ENCODE results near the gene CNOT9. TPM values are rescaled to one million over a fixed set of nuclear protein-coding genes. Genes with fewer than 3 reads are reported as not detected.

Gene CNOT9
- total and polyA plus RNA-seq, 2 donors (not counting 1 experiment from before 2014, with no cell fraction given) = 28.0 to 54.5 TPM

- Histone ChIP-seq H3K9me3 (ENCODE audit: control extremely low read depth in 1 of 3, control insufficient read depth in 2 of 3, insufficient read depth in 1 of 3, low read length in 2 of 3) (no peaks in the 10 kb centered on the region), H2AFZ (ENCODE audit: insufficient read depth, low read depth, low read length, poor library complexity, severe bottlenecking) (no peak within 1 kb of the TSS), H3K4me2 (replicated peaks; ENCODE audit: low read depth, low read length, poor library complexity, severe bottlenecking) (no peak within 1 kb of the TSS), H3K4me3 (ENCODE audit: control extremely low read depth in 1 of 5, extremely low read depth in 1 of 5, insufficient read depth in 1 of 5, low read depth in 2 of 5, low read length in 4 of 5) (no peak within 1 kb of the TSS), H3K27me3 (replicated peaks in 1 of 4; ENCODE audit: control extremely low read depth in 1 of 4, control insufficient read depth in 3 of 4, insufficient read depth in 4 of 4, low read length in 3 of 4) (peaks cover 0 to 6% (median 0%) of the 10 kb centered on the region in 4 experiments), H3K4me1 (ENCODE audit: control insufficient read depth in 2 of 2, insufficient read depth in 2 of 2, low read length in 2 of 2) (no peaks in the 10 kb centered on the region), H3K79me2 (ENCODE audit: control insufficient read depth, insufficient read depth, low read length) (no peaks in the 10 kb centered on the region), H3K27ac (ENCODE audit: low read length in 2 of 2) (no peak within 1 kb of the TSS), H4K20me1 (ENCODE audit: control insufficient read depth, insufficient read depth, low read length, poor library complexity, severe bottlenecking) (no peaks in the 10 kb centered on the region), H3K9ac (ENCODE audit: low read length) (no peak within 1 kb of the TSS), H3K36me3 (replicated peaks in 1 of 2; ENCODE audit: control extremely low read depth in 1 of 2, control insufficient read depth in 1 of 2, extremely low read depth in 1 of 2, insufficient read depth in 2 of 2, low read length in 1 of 2) (no peaks in the 10 kb centered on the region)
- POLR2A ChIA-PET = no interaction called here
- Mint-ChIP-seq H3K27ac (no peak within 1 kb of the TSS), H3K9me3 (ENCODE audit: insufficient read depth) (no peaks in the 10 kb centered on the region), H3K4me1 (no peaks in the 10 kb centered on the region), H3K4me3 (no peak within 1 kb of the TSS), H3K27me3 (peaks cover 12% of the 10 kb centered on the region)
- CTCF ChIA-PET = interaction anchor here (1.1 kb wide), 1 partner anchor 321 kb away, joined by 3 read pairs; no protein-coding TSS in a partner anchor
- 58% methylated on average over 5 of the region's 8 CpGs for WGBS (ENCODE audit: insufficient coverage)
- intact Hi-C loops (cut with micrococcal nuclease) = no loop called here
- no peak for DNase-seq
- no peak for TF ChIP-seq EZH2 (IDR thresholded peaks at IDR 0.05; ENCODE audit: borderline replicate concordance, insufficient read depth, low read depth, low read length, poor library complexity, severe bottlenecking)
- TF ChIP-seq CTCF (IDR thresholded peaks at IDR 0.05) = no peak
- no peak for ATAC-seq (ENCODE audit: low read depth)
Observed at GRCh38 chr2:218607436-218608115, 38.9 kb downstream of the CNOT9 start, which contains the start of gene PLCD4. TSS of gene PLCD4 (plus strand) at chr2:218607899. CDS start at chr2:218615740, 7,841 bp downstream.

GRCh38 chr2:218615868-218616315 lies 47.3 kb downstream of the CNOT9 start:
- H2AFZ ChIP-seq (ENCODE audit: insufficient read depth, low read depth, low read length, poor library complexity, severe bottlenecking) = no peak overlapping the region
- intact Hi-C loops (cut with micrococcal nuclease) = no loop called here
- no peaks in the 10 kb centered on the region for H3K4me1 ChIP-seq (ENCODE audit: control insufficient read depth in 2 of 2, insufficient read depth in 2 of 2, low read length in 2 of 2)
- H3K9me3 ChIP-seq (ENCODE audit: control extremely low read depth in 1 of 3, control insufficient read depth in 2 of 3, insufficient read depth in 1 of 3, low read length in 2 of 3) = no peaks in the 10 kb centered on the region
- H3K4me3 Mint-ChIP-seq = no peak overlapping the region
- H3K27ac ChIP-seq (ENCODE audit: low read length in 2 of 2) = no peak overlapping the region
- no peaks in the 10 kb centered on the region for H3K9me3 Mint-ChIP-seq (ENCODE audit: insufficient read depth)
- POLR2A ChIA-PET = no interaction called here
- H3K4me3 ChIP-seq (ENCODE audit: control extremely low read depth in 1 of 5, extremely low read depth in 1 of 5, insufficient read depth in 1 of 5, low read depth in 2 of 5, low read length in 4 of 5) = no peak overlapping the region
- H3K27me3 Mint-ChIP-seq = no peaks in the 10 kb centered on the region
- whole genome bisulfite sequencing (ENCODE audit: insufficient coverage) = 93% methylated on average over 6 of the region's 6 CpGs
- DNase-seq = no peak
- H3K36me3 ChIP-seq (replicated peaks in 1 of 2; ENCODE audit: control extremely low read depth in 1 of 2, control insufficient read depth in 1 of 2, extremely low read depth in 1 of 2, insufficient read depth in 2 of 2, low read length in 1 of 2) = no peaks in the 10 kb centered on the region
- no peak for ATAC-seq (ENCODE audit: low read depth)
- no peak overlapping the region for H3K9ac ChIP-seq (ENCODE audit: low read length)
- no peak overlapping the region for H3K4me2 ChIP-seq (replicated peaks; ENCODE audit: low read depth, low read length, poor library complexity, severe bottlenecking)
- no peak for TF ChIP-seq CTCF (IDR thresholded peaks at IDR 0.05)
- no peak for TF ChIP-seq EZH2 (IDR thresholded peaks at IDR 0.05; ENCODE audit: borderline replicate concordance, insufficient read depth, low read depth, low read length, poor library complexity, severe bottlenecking)
- no peaks in the 10 kb centered on the region for H3K4me1 Mint-ChIP-seq
- H4K20me1 ChIP-seq (ENCODE audit: control insufficient read depth, insufficient read depth, low read length, poor library complexity, severe bottlenecking) = no peaks in the 10 kb centered on the region
- H3K27me3 ChIP-seq (replicated peaks in 1 of 4; ENCODE audit: control extremely low read depth in 1 of 4, control insufficient read depth in 3 of 4, insufficient read depth in 4 of 4, low read length in 3 of 4) = peaks cover 0 to 3% (median 0%) of the 10 kb centered on the region in 4 experiments
- H3K79me2 ChIP-seq (ENCODE audit: control insufficient read depth, insufficient read depth, low read length) = no peaks in the 10 kb centered on the region
- CTCF ChIA-PET = no interaction called here
- H3K27ac Mint-ChIP-seq = no peak overlapping the region
